GM21717 (cell line): ENCODE measurements around the gene BACE1.

ENCODE experiments used
- ATAC-seq: cut with Tn5 transposase; IDR thresholded peaks from one replicate; pipeline ENCODE4 v1.9.1; 2021; ENCODE audit warnings: mild to moderate bottlenecking, moderate library complexity; ENCODE audit not compliant: unreplicated experiment

Gene BACE1

GRCh38 chr11:117309310-117309709 lies 6.7 kb downstream of the BACE1 start:
- no peak for ATAC-seq

GRCh38 chr11:117305145-117305544 lies 10.9 kb downstream of the BACE1 start:
- ATAC-seq = no peak

GRCh38 chr11:117303646-117304315 lies 12.3 kb downstream of the BACE1 start:
- ATAC-seq = no peak

GRCh38 chr11:117303101-117303500 lies 13.0 kb downstream of the BACE1 start:
- ATAC-seq = no peak

GRCh38 chr11:117302228-117302627 lies 13.8 kb downstream of the BACE1 start:
- ATAC-seq = no peak

GRCh38 chr11:117300773-117301172 lies 15.3 kb downstream of the BACE1 start:
- ATAC-seq = no peak

- no peak for ATAC-seq
These were observed 15.8 kb downstream of the BACE1 start for GRCh38 chr11:117300283-117300663.

GRCh38 chr11:117299351-117300282 lies 16.4 kb downstream of the BACE1 start:
- no peak for ATAC-seq

- ATAC-seq = no peak
These were observed 17.9 kb downstream of the BACE1 start for GRCh38 chr11:117298195-117298594.

GRCh38 chr11:117296881-117297280 lies 19.2 kb downstream of the BACE1 start:
- ATAC-seq = no peak

- ATAC-seq = no peak
These were observed 20.5 kb downstream of the BACE1 start for GRCh38 chr11:117295438-117296137.

- ATAC-seq = no peak
These were observed 23.4 kb downstream of the BACE1 start for GRCh38 chr11:117292616-117293015.

- ATAC-seq = no peak
These were observed 25.2 kb downstream of the BACE1 start, which contains the start of gene BACE1-AS for GRCh38 chr11:117290809-117291396. Gene BACE1-AS, plus strand, starts transcription at chr11:117291346.

- ATAC-seq = no peak
These were observed 26.3 kb downstream of the BACE1 start for GRCh38 chr11:117289795-117290194.

- no peak for ATAC-seq
These were observed 28.4 kb downstream of the BACE1 start for GRCh38 chr11:117287668-117288067.

- ATAC-seq = no peak
These were observed 29.5 kb downstream of the BACE1 start for GRCh38 chr11:117286588-117286987.

GRCh38 chr11:117284053-117284452 lies 32.0 kb downstream of the BACE1 start:
- no peak for ATAC-seq

GRCh38 chr11:117282956-117283355 lies 33.1 kb downstream of the BACE1 start:
- no peak for ATAC-seq

GRCh38 chr11:117281869-117282268 lies 34.2 kb downstream of the BACE1 start:
- no peak for ATAC-seq

GRCh38 chr11:117281159-117281558 lies 34.9 kb downstream of the BACE1 start:
- ATAC-seq = no peak
